NK-92 (cell line): ENCODE results near the gene HES7.
"Not testable (repeated sequence)": the region's sequence is repeated elsewhere in the genome, so short reads cannot be mapped to it uniquely, and the experiment has no call there.

Source experiments
- DNase-seq: peaks from one replicate; lab custom pipeline; 2025; ENCODE audit not compliant: unreplicated experiment; lab: John Stamatoyannopoulos, UW

The HES7 gene

GRCh38 chr17:8123695-8124349 is at the start of gene HES7:
Gene HES7, minus strand, starts transcription at chr17:8124106. Its CDS starts 22 bp downstream, at chr17:8124084.
- DNase-seq, result no peak

- DNase-seq, result no peak
Measured at GRCh38 chr17:8173056-8173870, 49.4 kb upstream of the HES7 start.

GRCh38 chr17:8170186-8170585 is 46.3 kb upstream of the HES7 start:
- DNase-seq, result not testable (repeated sequence)

- DNase-seq, result no peak
Measured at GRCh38 chr17:8167526-8167925, 43.6 kb upstream of the HES7 start.

- DNase-seq, result no peak
Measured at GRCh38 chr17:8166731-8167130, 42.8 kb upstream of the HES7 start.

GRCh38 chr17:8164815-8165131 is 40.9 kb upstream of the HES7 start:
- no peak for DNase-seq

- no peak for DNase-seq
Measured at GRCh38 chr17:8163978-8164814, 40.3 kb upstream of the HES7 start.

- DNase-seq, result no peak
Measured at GRCh38 chr17:8162997-8163977, 39.4 kb upstream of the HES7 start.

GRCh38 chr17:8162233-8162996 is 38.5 kb upstream of the HES7 start, which contains the start of gene VAMP2:
Gene VAMP2, minus strand, starts transcription at chr17:8162948. Its CDS starts 69 bp downstream, at chr17:8162879.
- DNase-seq, result no peak

- DNase-seq, result no peak
Measured at GRCh38 chr17:8161289-8162232, 37.7 kb upstream of the HES7 start.

- DNase-seq, result no peak
Measured at GRCh38 chr17:8160741-8161221, 36.9 kb upstream of the HES7 start.

GRCh38 chr17:8160224-8160577 is 36.3 kb upstream of the HES7 start:
- no peak for DNase-seq

GRCh38 chr17:8159459-8160223 is 35.7 kb upstream of the HES7 start:
- no peak for DNase-seq

GRCh38 chr17:8159032-8159400 is 35.1 kb upstream of the HES7 start:
- no peak for DNase-seq

GRCh38 chr17:8158267-8159031 is 34.5 kb upstream of the HES7 start:
- DNase-seq, result peak; percentile 29

GRCh38 chr17:8156246-8156992 is 32.5 kb upstream of the HES7 start:
- peak; percentile 100 for DNase-seq

GRCh38 chr17:8155996-8156245 is 32.0 kb upstream of the HES7 start:
- no peak for DNase-seq
